BLaER1 (cell line): ENCODE results near the gene ZNF835.

Experiments used
- H3K27ac ChIP-seq: shearing (Covaris generic); formaldehyde crosslinking; 2 replicates; pipeline ENCODE4 v1.8.1; 2022
- H3K27me3 ChIP-seq: shearing (Covaris generic); formaldehyde crosslinking; 2 replicates; pipeline ENCODE4 v1.8.1; 2022
- H3K36me3 ChIP-seq: shearing (Covaris generic); formaldehyde crosslinking; 2 replicates; pipeline ENCODE4 v1.8.1; 2022
- H3K4me1 ChIP-seq: shearing (Covaris generic); formaldehyde crosslinking; 2 replicates; pipeline ENCODE4 v1.8.1; 2022
- H3K4me2 ChIP-seq: shearing (Covaris generic); formaldehyde crosslinking; 2 replicates; pipeline ENCODE4 v1.8.1; 2022
- H3K4me3 ChIP-seq: shearing (Covaris generic); formaldehyde crosslinking; 2 replicates; pipeline ENCODE4 v1.8.1; 2022
- H3K9ac ChIP-seq: shearing (Covaris generic); formaldehyde crosslinking; 2 replicates; pipeline ENCODE4 v1.8.1; 2022
- H3K9me3 ChIP-seq: shearing (Covaris generic); formaldehyde crosslinking; 2 replicates; pipeline ENCODE4 v1.8.1; 2022
- H4K20me1 ChIP-seq: shearing (Covaris generic); formaldehyde crosslinking; 2 replicates; pipeline ENCODE4 v1.8.1; 2022
- Cebpa-rat ChIP-seq: shearing (Covaris generic); IDR thresholded peaks from 2 replicates; pipeline ENCODE4 v1.8.1; 2022

Gene ZNF835

GRCh38 chr19:56637976-56638555, 33.5 kb downstream of the ZNF835 start:
- Histone ChIP-seq H3K9ac (no peak overlapping the region), H4K20me1 (peaks cover 37% of the 10 kb centered on the region), H3K27ac (no peak overlapping the region), H3K4me3 (no peak overlapping the region), H3K36me3 (no peaks in the 10 kb centered on the region), H3K9me3 (peaks cover 17% of the 10 kb centered on the region), H3K4me2 (no peak overlapping the region), H3K4me1 (no peaks in the 10 kb centered on the region), H3K27me3 (no peaks in the 10 kb centered on the region)
- no peak for TF ChIP-seq Cebpa-rat

- peaks cover 31% of the 10 kb centered on the region for H3K9me3 ChIP-seq
- H4K20me1 ChIP-seq, result peaks cover 54% of the 10 kb centered on the region; the same call in 1 of the 2 replicates
- H3K9ac ChIP-seq, result no peak overlapping the region
- H3K27ac ChIP-seq, result no peak overlapping the region
- no peak overlapping the region for H3K4me3 ChIP-seq
- 0 out of 2 replicates have a peak, but pooled peaks cover 4% of the 10 kb centered on the region for H3K36me3 ChIP-seq
- no peak for TF ChIP-seq Cebpa-rat
- H3K27me3 ChIP-seq, result no peaks in the 10 kb centered on the region
- no peaks in the 10 kb centered on the region for H3K4me1 ChIP-seq
- no peak overlapping the region for H3K4me2 ChIP-seq
Observed at GRCh38 chr19:56633021-56633420, 38.5 kb downstream of the ZNF835 start.

GRCh38 chr19:56625708-56626107, 45.8 kb downstream of the ZNF835 start:
- Histone ChIP-seq H3K9ac (no peak overlapping the region), H3K4me1 (no peaks in the 10 kb centered on the region), H3K27ac (no peak overlapping the region), H4K20me1 (peaks cover 68% of the 10 kb centered on the region), H3K4me2 (no peak overlapping the region), H3K9me3 (peaks cover 59% of the 10 kb centered on the region), H3K27me3 (no peaks in the 10 kb centered on the region; the same call in 1 of the 2 replicates), H3K36me3 (peaks cover 67% of the 10 kb centered on the region), H3K4me3 (no peak overlapping the region)
- TF ChIP-seq Cebpa-rat, result no peak

GRCh38 chr19:56623006-56623405, 48.6 kb downstream of the ZNF835 start:
- peaks cover 89% of the 10 kb centered on the region for H3K36me3 ChIP-seq
- TF ChIP-seq Cebpa-rat, result no peak
- H4K20me1 ChIP-seq, result peaks cover 58% of the 10 kb centered on the region
- peaks cover 76% of the 10 kb centered on the region for H3K9me3 ChIP-seq
- no peak overlapping the region for H3K9ac ChIP-seq
- no peak overlapping the region for H3K4me2 ChIP-seq
- no peaks in the 10 kb centered on the region; the same call in 1 of the 2 replicates for H3K27me3 ChIP-seq
- no peak overlapping the region for H3K4me3 ChIP-seq
- no peaks in the 10 kb centered on the region for H3K4me1 ChIP-seq
- no peak overlapping the region for H3K27ac ChIP-seq

GRCh38 chr19:56622374-56622773, 49.2 kb downstream of the ZNF835 start:
- Histone ChIP-seq H3K27me3 (no peaks in the 10 kb centered on the region; the same call in 1 of the 2 replicates), H4K20me1 (peaks cover 57% of the 10 kb centered on the region), H3K9ac (no peak overlapping the region), H3K4me3 (no peak overlapping the region), H3K4me1 (no peaks in the 10 kb centered on the region), H3K9me3 (peaks cover 78% of the 10 kb centered on the region), H3K36me3 (peaks cover 91% of the 10 kb centered on the region), H3K4me2 (no peak overlapping the region), H3K27ac (no peak overlapping the region)
- no peak for TF ChIP-seq Cebpa-rat

GRCh38 chr19:56619121-56619520, 52.4 kb downstream of the ZNF835 start:
- Histone ChIP-seq H3K4me2 (no peak overlapping the region), H4K20me1 (peaks cover 38% of the 10 kb centered on the region), H3K27me3 (no peaks in the 10 kb centered on the region; the same call in 1 of the 2 replicates), H3K9ac (no peak overlapping the region), H3K27ac (no peak overlapping the region), H3K36me3 (peaks cover 98% of the 10 kb centered on the region), H3K4me3 (no peak overlapping the region), H3K9me3 (peaks cover 95% of the 10 kb centered on the region), H3K4me1 (no peaks in the 10 kb centered on the region)
- no peak for TF ChIP-seq Cebpa-rat

- no peaks in the 10 kb centered on the region; the same call in 1 of the 2 replicates for H3K27me3 ChIP-seq
- H3K4me1 ChIP-seq, result no peaks in the 10 kb centered on the region
- H3K4me3 ChIP-seq, result 0 out of 2 replicates have a peak overlapping the region, but pooled peaks have one; percentile 31
- H3K9ac ChIP-seq, result no peak overlapping the region
- peaks cover 99% of the 10 kb centered on the region for H3K9me3 ChIP-seq
- no peak overlapping the region for H3K4me2 ChIP-seq
- peaks cover 32% of the 10 kb centered on the region for H4K20me1 ChIP-seq
- no peak for TF ChIP-seq Cebpa-rat
- H3K36me3 ChIP-seq, result peaks cover 98% of the 10 kb centered on the region
- H3K27ac ChIP-seq, result no peak overlapping the region
Observed at GRCh38 chr19:56617531-56617930, 54.0 kb downstream of the ZNF835 start.

- Histone ChIP-seq H3K27ac (no peak overlapping the region), H3K9me3 (peaks cover 99% of the 10 kb centered on the region), H3K27me3 (no peaks in the 10 kb centered on the region), H3K36me3 (peaks cover 99% of the 10 kb centered on the region), H3K9ac (no peak overlapping the region), H4K20me1 (peaks cover 5% of the 10 kb centered on the region; the same call in 1 of the 2 replicates), H3K4me1 (no peaks in the 10 kb centered on the region), H3K4me3 (no peak overlapping the region), H3K4me2 (no peak overlapping the region)
- TF ChIP-seq Cebpa-rat, result no peak
Observed at GRCh38 chr19:56613639-56614038, 57.9 kb downstream of the ZNF835 start.

GRCh38 chr19:56612737-56613136, 58.8 kb downstream of the ZNF835 start:
- TF ChIP-seq Cebpa-rat, result no peak
- Histone ChIP-seq H3K4me1 (no peaks in the 10 kb centered on the region), H3K9me3 (peaks cover 99% of the 10 kb centered on the region), H3K4me3 (no peak overlapping the region), H3K4me2 (no peak overlapping the region), H3K27me3 (no peaks in the 10 kb centered on the region), H4K20me1 (peaks cover 3% of the 10 kb centered on the region; the same call in 1 of the 2 replicates), H3K9ac (no peak overlapping the region), H3K27ac (no peak overlapping the region), H3K36me3 (peaks cover 100% of the 10 kb centered on the region)
